GM21717 (cell line): ENCODE data around the gene PHACTR3.
A peak's percentile ranks its signal among the peaks of the same experiment; 100 is the strongest.

Experiments used
- ATAC-seq: cut with Tn5 transposase; IDR thresholded peaks from one replicate; pipeline ENCODE4 v1.9.1; 2021; ENCODE audit warnings: mild to moderate bottlenecking, moderate library complexity; ENCODE audit not compliant: unreplicated experiment

PHACTR3 gene

DNA sequence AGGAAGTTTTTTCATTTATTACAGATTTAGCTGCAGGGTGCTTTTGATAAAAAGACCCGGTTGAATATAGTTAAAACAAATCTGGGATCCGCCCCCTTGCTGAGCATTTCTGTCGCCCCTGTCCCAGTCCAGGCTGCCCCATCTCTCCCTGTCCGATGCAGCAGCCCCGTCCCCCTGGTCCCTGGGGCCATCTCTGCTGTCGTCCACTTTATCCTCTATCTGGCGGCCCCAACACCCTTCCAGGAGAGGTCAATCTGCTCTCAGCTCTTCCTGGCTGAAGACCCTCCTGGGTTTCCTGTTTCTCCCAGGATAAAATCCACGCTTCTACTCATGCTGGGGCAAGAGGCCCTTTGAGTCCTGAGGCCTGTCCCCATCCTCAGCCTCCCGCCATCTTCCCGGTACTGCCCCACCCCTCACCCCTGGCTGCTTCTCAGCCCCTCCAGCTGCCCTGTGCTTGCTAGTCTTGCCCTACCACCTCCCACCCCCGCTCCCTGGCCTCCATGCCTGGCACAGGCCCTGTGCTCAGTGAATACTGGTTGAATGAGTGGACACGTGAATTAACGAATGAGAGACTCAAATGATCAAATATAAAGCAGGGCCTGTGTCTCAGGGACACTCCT, 16.0 kb upstream of the PHACTR3 start:
- no peak for ATAC-seq

DNA sequence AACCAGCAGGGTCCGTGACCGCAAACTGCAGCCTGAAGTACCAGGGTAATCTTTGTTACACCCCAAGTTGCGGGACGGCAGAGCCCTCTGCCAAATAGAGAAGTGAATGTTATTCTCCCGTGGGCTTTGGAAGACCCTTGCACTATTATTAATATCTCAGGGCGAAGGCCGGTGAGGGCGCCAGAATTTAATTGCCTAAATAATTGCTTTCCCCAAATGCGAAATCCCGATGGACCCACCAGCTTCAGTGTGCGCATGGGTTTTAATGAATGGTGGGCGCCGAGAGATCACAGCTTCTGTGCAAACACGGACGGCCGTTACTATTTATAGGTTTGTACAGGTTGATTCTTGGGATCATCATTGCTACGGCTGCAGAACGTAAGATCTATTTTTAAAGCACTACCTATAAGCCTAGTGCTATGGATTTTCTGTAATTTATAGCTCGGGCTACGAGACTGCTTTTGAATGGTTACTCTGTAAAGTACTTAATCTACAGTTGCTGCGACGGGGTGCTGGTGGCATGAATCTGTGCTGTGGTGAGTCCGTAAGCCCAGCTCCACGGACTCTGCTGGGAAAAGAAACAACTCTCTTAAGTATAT, 15.2 kb upstream of the PHACTR3 start:
- no peak for ATAC-seq

DNA sequence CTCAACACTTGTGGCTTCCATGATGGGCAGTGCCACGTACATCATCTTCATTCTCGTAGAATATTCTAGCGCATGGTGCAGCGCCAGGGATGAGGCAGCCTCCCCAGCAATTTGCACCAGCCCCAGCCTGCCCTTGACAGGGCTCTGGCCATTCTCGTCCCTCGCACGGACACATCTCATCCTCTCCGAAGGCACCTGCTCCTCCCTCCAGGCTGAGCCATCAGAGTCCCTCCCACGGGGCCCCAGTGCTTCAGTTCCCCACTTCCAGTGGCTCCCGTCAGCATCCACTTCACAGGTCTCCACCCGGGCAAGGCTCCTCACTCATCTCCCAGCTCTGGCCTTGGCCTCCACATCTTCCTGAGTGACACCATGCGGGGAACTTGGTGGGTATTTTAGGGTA, 13.3 kb upstream of the PHACTR3 start:
- no peak for ATAC-seq

DNA sequence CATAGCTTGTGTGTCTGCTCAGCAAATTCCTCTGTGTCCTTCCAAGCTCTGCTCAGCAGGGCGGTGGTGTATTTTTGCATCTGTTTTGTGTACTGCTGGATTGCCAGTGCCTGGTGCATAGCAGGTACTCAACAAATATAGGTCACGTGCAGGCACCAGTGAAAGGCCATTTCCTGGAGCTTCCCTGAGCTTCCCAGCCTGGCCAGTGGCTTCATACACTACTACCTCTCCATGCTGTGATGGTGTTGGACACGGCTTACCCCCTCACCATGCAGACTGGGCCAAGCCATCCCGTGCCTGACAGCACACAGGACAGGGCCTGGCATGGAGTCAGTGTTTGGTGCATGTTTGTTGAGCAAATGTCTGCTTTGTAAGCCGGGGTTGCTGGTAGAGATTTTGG, 7.7 kb upstream of the PHACTR3 start:
- no peak for ATAC-seq

DNA sequence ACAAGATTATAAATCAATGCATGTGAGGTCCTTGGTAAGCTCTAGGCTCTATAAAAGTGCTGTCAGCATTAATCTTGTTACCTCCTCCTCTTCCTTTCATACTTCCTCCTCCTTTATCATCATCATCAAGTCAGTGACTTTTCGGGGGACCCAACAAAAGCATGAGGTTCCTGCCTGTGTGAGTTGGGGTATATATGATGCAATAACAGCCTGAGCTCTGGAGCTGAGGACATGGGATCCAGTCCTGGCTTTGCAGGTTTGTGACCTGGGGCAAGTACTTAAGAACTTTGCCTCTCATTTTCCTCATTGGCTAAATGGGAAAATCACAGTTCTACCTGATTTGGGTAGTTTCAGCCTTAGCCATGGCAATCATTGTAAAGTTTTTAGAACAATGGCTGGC, 7.1 kb upstream of the PHACTR3 start:
- no peak for ATAC-seq

DNA sequence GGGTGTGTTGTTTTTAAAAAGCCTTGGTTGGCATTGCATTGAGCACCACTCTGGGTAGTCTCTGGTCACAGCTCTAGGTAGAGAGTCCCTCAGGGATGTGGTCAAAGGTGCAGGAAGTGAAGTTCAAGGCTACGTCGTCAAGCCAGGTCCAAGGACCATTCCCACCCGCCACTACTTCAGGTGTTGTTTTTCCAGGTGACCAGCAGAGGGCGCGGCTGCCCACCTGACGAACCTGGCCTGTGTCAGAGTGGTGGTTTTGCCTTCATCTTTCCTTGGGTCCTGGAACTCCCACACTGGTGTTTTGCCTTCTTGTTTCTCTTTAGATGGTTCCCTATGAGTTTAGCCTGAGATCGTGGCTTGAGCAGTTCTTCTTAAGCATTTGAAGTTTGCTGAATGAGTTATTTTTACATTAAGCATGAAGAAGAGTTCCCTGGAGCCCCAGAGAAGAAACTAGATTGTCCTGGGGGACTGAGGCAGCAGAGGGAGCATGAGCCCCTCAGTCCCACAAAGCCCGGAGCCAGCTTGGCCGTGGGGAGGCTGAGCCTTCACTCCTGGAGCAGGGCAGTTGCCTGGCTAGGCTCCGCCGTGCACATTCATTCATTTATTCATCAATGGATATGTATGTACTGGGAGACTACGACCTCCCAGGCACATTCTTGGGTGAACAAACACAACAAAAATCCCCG, 5.6 kb upstream of the PHACTR3 start:
- peak; percentile 50 for ATAC-seq

DNA sequence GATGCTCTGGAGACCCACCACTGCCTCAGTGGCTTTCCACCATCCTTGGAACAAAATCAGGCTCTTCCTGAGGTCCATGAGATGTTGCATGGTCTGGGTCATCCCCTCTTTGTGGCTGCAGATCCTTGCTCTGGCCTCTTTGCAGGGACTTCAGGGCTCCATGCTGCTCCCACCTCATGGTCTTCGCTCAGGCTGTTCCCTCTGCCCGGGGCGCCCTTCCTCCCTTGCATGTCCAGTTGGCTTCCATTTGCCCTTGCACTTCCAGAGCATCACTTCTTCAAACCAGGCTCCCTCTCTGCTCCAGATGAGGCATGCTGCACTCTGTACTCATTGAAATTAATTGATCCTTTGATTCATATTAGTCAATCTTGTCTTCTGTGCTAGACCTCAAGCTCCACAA, 4.4 kb upstream of the PHACTR3 start:
- ATAC-seq, result no peak

DNA sequence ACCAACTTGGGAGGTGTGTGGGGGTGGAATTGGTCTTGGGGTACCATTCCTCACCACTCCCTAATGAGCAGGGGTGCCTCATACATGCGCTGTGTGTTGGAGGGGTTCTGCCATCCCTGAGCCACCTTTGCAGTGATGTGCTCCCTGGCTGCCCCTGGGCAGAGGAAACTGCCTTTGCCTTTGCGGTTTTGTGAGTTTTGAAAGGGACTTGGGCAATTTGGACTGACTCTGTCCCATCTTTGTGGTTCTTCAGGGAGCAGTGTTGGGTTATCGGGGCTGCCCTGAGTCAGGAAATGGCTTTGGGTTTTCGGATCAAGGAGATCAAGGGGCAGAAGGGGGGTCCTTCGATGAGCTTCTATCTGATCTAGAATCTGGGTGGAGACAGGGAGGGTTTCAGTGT, 3.9 kb upstream of the PHACTR3 start:
- ATAC-seq, result no peak

DNA sequence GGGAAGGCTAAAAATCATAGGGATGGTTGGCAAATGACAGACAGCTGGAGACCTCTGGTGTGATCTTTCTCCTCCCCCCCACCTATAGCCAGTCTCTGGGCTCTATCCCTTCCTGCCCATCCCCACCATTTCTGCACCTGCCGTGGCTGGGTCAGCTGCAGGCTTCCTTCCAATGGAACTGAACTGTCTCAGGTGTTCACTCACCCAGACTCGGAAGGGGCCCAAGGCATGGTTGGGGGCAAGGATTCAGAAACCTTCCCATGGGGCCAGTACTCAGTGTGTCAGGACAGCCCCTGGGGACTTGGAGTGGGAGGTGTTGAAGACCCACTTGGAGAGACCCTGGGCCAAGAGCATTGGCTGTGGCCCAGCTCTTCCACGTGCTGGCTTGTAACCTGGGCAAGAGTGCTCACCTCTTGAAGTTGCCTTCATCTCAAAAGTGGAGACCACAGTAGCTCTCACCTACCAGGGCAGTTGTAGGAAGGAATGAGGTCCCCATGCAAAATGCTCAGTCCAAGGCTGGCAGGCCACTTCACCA, 1.7 kb upstream of the PHACTR3 start:
- ATAC-seq, result no peak

DNA sequence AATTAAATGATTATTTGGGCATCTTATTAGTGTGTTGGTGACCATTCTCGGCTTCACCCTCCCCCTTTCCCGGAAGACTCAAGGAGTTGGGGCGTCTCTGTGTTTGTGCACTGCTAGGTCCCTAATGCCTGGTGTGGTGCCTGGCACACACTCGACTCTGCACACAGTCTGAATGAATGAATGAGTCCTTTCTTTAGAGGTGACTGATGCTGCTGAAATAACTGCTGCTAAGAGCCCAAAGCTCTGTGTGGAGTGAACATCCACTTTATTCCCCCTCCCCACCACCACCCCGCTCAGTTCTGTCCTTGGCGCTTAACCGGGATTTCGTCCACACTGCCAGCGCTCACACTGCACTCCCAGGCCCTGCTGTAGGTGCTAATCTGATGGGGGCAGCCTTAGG, 1.2 kb upstream of the PHACTR3 start:
- no peak for ATAC-seq

DNA sequence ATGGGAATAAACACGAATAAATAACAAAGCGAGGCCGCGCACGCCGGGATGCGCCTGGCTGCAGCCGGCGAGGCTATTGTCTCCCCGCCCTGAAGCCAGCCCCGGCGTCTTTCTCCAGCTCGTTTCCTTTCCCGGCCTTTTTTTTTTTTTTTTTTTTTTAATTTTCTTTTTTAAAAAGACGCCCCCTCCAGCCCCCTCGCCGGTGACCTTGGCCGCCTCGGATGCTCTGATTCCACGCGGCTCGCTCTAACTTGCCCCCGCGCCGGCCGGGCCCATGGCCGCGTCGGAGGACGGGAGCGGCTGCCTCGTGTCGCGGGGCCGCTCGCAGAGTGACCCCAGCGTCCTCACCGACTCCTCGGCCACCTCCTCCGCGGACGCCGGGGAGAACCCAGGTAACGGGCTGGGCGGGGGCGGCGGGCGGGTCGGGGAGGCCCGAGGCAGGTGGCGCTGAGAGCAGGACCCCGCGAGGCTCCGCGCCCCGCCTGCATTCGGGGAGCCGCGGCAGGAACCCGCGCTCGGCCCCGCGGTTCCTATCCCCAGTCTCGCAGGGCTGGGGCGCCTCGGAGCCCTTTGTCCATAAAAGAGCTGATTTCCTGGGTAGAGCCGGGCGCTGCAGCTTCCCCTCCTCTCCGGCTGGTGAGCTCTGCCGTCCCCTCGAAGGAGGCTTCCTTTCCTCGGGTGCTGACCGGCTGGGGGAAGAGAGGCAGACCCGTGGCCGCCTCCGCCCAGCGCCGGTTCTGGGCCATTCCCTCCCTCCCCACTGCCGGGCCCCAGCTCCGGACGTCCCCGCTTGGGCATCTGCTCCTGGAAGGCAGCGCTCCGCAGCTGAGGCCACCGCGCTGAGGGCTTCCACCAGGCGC, 631 bp downstream of the PHACTR3 start:
- ATAC-seq, result no peak

DNA sequence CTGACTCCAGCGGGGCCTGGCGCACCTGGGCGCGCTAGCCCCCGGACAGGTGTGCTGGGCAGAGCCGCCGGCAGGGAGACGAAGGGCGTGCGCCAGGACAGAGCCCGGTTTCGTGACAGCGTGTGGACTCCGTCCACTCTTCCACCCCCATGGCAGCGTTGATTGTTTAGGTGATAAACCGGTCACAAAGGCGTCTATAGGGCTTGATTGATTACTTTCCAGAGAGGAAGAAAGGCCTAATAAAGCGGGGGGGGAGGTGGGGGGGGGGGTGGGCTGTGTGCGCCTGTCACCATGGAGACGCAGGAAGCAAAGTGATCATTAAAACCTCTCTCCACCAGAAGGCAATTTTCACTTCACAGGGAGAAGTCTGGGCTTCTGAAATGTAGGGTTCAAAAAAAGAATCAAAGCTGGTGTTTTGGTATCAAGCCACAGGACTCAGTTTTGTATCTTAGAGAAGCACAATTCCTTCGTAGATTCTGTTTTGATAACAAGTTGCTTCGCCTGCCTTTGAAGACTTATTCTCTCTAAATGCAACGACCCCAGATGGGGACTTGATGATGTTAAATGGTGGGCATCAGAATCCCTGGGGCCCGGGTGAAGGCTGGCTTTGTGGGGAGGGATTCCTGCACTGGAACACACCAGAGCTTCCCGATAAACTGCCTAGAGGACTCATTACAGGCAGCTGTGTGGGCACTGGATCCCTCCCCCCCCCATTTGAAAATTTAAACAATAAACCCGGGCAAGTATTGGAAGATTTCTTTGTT, 1.4 kb downstream of the PHACTR3 start:
- ATAC-seq, result no peak

DNA sequence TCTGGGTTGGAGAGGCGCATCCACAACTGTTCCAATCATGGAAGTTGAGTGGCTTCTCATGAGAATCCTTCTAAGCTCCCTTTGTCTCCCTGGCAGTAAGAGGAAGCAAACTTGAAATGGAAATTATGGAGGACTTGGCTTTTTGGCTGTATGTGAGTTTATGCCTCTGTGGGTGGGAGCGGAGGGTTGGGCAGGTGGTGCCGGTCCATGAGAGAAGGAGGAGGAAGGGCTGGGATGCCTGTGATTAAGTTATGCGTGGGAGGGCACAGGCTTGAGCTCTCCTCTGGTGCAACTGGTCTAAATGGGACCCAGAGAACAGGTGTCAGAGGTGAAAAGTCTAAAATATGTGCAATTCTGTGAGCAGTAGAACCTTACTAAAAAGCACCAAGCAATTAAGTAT, 2.2 kb downstream of the PHACTR3 start:
- ATAC-seq, result no peak

DNA sequence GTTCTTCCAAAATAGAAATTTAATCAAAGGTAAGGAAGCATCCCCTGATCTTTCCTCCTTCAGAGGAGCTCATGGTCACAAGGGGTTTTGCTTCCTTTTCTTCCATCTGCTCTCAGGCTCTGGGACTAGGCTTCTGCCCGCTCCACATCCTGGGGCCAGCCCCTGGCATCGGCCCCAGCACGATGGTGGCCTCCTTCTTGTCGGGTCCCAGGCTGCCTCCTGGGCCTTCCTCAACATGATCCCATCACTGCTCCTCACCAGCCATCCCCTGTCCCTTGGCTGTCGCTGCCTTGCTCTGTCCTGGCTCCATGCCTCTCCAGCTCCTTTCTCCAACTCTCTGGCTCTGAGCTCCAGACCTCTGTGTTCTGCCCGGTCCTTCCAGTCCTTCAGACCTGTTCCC, 4.1 kb downstream of the PHACTR3 start:
- no peak for ATAC-seq

DNA sequence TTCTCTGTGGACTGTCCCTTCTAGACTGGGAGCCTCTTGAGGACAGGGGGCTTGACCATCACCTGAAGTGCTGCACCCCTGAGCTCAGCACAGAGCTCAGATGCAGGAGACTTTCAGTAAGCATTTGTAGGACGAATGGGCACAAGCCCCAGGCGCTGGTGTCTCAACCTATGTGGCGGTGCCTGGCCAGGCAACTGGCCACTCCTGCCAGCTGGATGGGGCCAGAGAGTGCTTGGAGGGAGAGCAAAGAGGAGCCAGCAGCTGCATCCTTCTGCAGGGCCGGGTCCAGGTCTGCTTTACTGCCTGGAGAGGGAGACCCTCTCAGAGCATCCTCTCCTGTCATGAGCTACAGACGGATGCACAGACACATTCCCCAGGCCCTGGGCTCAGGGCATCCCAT, 4.5 kb downstream of the PHACTR3 start:
- no peak for ATAC-seq

DNA sequence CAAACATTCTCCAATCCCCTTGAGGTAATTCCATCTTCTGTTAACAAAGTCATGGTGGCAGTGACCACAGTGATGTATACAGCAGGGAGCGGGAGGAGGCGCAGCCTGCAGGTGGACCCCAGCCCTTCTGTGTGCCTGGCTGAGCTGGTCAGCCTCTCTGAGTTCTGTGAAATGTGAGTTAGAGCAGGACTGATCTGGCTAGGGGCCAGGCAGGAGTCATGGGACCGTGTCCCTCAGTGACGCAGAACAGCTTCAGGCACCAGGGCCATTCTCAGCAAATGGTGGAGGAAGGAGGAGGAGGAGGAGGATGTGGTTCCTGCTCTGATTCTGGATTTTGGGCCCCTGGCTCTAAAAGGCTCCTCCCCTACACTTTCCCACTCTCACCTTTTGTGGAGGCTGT, 6.9 kb downstream of the PHACTR3 start:
- no peak for ATAC-seq

DNA sequence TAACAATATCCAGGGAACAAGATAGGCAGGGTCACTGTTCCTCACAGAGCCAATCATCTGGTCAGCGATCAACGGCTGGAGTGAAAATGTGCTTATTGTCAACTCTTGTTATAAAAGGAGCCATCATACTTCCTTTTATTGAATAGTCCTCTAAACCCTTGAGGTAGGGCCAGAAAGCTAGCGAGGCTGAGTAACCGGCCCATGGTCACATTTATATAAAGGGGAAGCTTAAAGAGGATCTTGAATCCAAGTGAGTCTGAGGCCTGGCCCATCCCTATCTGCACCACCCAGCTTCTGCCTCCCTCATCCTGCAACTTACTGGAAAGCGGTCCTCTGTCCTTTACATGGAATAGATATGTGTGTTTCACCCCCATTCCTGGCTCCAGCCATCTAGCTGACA, 9.5 kb downstream of the PHACTR3 start:
- no peak for ATAC-seq

DNA sequence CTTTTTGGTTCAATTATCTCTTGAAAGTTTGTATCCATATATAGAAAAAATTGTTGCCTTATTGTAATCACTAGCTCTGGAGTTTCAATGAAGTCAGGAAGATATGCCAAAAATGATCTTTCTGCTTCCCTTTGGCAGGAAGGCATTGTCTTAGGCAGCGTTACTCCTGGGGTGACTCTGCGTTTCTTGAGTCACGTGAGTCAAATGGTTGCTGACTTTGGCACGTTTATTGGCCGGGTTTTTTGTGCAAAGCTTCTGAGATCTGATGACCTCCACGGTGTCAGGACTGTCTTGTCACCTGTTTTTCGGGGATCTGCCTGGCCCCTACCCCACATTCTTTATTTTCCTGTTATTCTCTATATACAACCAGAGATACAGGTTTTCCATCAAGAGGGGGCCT, 10.4 kb downstream of the PHACTR3 start:
- ATAC-seq, result no peak

DNA sequence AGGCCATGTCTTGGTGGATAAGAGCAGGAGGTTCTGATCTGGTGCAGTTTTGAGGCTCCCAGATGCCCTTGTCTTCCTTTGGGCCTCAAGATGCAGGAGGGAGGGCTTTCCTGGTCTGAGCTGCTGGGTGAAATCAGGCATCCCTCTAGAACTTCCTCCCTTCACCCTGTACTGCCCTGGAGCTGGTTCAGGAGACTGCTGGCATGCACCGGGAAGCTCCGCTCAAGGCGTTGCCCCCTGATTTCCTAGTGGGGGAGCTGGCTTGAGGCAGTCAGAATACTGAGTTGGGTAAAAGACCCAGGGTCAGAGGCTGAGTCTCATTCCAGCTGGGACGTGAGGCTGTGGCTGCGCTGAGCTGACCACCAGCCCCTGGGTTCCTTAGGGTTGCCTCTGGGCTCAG, 12.0 kb downstream of the PHACTR3 start:
- no peak for ATAC-seq

DNA sequence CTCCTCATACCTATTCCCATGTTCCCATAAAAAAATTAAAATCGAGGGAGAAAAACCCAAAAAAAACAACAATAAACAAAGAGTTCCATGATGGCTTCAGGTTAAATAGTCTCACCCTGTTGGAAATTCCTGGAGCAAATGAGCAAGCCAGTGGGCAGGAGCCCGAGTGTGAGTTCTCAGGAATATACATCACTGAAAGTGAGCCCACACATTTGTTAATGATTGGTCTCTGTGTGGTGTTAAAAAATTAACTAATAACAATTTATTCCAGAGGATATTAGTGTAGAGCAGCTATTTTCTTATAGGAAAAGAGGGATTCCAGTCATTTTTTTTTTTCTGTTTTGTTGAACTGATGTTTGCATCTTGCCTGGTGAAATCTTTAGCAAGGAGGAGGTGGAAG, 12.9 kb downstream of the PHACTR3 start:
- no peak for ATAC-seq

DNA sequence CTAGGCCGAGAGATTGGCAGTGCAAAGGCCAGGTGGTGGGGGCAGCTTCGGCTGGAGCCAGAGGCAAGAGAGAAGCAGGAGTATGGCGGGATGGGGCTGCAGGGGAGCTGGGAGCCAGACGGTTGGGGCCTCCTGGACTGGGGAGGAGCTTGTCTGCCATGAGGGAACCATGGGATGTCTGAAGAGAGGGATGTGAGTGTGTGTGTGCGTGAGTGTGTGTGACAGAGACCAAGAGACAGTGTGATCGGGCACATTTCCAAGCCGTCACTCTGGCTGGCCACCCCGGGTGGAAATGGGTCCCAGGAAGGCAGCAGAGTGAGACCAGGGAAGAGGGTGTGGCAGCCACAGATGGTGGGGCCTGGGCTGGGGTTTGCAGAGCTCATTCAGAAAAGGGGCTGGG, 13.8 kb downstream of the PHACTR3 start:
- ATAC-seq, result no peak
